Measurements from ENCODE around the gene CEP41. TPM values are rescaled to one million over a fixed set of nuclear protein-coding genes. Genes with fewer than 3 reads are reported as not detected.

Gene CEP41
- total RNA-seq, 1 donor from 2014 or later: 23.5 TPM

DNA sequence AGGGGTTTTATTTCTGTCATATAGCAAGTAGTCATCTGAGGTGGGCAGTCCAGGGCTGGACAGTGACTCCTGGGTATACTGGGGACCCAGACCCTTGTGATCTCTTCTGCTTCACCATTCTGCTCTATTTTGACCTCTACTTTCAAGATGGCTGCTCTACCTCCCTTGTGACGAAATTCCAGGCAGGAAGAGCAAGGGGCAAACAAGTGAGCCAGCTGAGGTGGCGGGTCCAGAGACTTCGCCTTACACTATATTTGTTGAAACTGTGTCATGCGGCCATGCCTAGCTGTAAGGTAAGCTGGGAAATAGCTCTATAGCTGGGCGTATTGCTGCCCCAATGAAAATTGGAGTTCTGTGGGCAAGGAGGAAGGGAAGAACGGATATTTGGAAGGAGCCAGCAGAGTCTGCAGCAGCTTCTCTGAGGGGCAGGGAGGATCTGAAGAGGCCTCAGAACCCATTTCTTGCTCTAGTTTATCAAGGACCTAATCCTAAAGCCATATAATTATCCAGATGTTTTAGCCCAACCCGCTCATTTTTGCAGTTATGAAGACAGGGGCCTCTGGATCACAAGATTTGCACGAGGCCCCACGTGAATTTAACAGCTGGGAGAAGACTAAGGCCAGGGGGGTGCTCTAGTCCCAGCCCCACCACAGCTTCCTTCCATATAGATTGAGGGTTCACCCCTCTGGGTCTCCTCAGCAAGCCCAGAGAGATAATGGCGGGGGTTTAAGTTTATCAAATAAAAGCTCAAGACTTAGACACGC is 68.2 kb downstream of the CEP41 start:
- DNase-seq (ENCODE audit: extremely low read depth, low read depth, low spot score): no peak

DNA sequence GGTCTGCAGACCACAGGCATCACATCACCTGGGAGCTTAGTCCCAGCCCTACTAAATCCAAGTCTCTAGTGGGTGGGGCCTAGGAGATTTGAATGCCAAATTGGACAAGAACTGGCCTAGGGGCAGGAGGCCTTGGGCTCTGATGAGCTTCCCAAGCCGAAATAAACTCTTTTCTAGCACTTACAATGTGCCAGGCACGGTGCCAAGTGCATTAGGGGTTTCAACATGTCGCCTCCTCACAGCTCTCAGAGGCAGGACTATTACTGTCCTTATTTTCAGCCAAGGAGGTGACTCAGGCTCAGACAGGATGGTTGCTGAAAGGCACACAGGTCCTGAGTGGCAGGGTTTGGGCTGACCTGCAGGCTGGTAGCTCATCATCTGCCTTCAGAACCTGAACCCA is 69.8 kb downstream of the CEP41 start:
- DNase-seq (ENCODE audit: extremely low read depth, low read depth, low spot score): no peak

DNA sequence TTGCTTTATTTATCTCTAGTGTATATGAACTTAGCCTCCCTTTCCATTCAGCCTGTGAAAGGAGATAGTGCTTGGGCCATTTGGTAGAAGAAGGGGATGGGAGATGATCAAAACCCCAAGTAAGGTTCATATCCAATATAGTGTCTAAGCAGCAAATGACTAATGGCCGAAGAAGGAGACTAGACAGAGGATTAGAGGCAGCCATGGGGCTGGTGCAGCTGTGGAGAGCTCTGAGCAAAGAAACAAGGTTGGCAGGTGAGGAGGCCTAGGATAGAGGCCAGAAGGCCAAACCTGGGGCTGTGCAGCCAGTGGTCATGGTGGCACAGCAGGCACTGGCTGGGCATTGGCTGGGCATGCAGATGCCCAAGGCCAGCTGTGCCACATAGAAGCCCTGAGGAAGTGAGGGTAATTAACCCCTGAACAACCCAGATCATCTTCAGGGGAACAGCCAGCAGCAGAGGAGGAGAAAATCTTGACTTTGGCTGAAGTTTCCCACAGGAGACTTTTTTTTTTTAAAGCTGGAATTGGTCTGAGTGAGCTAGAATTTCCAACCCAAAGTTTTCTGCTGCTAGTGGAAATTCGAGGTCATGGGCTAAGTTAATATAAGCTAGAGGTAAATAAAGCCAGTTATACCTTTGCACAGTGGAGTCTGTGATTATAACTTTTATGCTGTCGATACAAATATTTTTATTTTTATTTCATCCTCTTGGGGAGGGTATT is 70.8 kb downstream of the CEP41 start:
- no peak for DNase-seq (ENCODE audit: extremely low read depth, low read depth, low spot score)

DNA sequence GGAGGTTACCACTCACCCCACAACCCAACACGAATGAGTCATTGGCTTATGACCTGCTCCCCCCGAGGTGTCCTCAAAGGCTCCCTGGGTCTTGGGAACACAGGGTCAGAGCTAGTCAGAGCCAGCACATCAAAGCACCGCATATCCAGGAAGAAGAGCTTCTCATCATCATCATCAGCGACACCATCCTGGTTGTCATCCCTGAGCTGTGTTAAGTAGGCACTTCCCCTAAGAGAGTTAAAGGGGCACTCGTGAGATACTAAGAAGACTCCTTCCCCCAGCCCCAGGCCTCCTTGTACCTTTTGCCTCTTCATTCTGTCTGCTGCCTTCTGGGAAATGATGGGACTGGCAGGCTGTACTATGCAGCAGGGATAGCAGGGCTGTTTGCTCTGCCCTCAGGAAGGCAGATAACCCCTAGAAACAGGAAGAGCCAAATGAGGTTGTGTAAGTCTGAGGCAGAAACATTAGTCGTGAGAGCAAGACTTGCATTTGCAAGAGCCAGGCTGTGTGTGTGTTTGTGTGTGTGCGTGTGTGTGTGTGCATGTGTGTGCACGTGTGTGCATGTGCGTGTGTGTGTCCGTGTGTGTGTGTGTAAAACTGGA is 71.6 kb downstream of the CEP41 start:
- DNase-seq (ENCODE audit: extremely low read depth, low read depth, low spot score): no peak

DNA sequence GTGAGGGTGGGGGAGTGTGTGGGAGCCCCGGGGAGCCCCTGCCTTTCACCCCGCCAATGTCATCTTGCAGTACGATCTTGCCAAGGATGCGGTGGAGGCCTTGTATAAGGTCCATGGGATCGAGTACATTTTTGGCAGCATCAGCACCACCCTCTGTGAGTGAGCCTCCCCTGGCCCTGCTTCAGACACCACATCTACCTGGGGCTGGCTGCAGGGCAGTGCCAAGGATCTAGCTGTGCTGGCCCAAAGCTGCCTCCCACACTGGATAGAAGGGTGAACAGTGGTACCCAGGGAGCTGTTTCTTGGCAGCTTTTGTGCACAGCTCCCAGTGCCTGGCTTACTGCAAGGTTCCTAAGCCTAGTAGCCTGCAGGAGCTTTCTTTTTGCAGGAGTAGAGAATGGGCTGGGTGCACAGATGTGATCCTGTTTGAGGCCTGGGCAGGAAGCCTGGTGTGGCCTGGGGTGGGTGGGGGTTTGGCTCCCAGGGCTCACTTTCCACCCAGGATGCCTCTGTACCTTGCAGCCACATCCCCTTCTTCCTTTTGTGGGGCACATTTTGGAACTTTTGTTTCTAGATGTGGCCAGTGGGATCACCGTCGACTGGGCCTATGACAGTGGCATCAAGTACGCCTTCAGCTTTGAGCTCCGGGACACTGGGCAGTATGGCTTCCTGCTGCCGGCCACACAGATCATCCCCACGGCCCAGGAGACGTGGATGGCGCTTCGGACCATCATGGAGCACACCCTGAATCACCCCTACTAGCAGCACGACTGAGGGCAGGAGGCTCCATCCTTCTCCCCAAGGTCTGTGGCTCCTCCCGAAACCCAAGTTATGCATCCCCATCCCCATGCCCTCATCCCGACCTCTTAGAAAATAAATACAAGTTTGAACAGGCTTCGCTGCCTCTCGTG is 72.7 kb downstream of the CEP41 start:
- no peak for DNase-seq (ENCODE audit: extremely low read depth, low read depth, low spot score)

DNA sequence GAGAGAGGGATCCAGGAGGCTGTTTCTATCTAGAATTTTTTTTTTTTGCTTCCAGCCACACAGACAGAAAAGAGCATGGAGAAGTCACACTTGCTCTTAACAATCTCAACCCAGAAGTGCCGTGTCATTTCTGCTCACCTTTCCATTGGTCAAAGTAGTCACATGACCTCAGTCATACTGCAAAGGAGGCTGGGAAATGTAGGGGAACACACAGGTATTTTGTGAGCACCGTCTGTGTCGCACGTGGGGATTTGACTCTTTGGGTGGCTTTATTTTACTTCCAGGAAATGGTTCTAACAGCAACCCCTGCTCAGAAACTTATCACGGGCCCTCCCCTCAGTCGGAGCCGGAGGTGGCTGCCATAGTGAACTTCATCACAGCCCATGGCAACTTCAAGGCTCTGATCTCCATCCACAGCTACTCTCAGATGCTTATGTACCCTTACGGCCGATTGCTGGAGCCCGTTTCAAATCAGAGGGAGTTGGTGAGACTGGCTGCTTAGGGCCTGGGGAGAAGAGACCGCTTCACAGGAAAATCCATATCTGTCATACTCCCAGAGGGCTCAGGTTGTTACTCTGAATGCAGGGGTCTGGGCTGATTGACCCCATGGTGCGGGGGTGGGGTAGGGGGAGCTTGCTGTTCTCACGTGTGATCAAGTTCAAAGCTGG is 73.6 kb downstream of the CEP41 start:
- no peak for DNase-seq (ENCODE audit: extremely low read depth, low read depth, low spot score)

DNA sequence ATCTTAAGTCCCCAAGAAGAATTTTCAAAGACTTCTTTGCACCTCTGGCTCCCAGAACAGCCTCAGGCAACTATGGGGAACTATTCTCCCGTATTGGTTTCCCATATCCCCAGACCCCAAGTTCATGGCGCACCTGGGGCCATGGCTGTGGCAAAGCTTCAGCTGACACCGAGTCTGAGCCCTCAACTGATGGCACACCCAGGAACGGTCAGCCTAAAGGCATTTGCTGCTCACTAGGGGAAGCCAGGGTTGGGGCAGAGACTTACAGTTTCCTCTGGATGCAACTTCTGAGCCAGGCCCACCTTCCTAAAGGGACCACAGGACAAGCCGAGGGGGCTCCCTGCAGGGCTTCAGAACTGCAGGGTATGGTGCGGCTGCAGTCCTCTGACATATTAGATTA is 74.3 kb downstream of the CEP41 start:
- no peak for DNase-seq (ENCODE audit: extremely low read depth, low read depth, low spot score)

DNA sequence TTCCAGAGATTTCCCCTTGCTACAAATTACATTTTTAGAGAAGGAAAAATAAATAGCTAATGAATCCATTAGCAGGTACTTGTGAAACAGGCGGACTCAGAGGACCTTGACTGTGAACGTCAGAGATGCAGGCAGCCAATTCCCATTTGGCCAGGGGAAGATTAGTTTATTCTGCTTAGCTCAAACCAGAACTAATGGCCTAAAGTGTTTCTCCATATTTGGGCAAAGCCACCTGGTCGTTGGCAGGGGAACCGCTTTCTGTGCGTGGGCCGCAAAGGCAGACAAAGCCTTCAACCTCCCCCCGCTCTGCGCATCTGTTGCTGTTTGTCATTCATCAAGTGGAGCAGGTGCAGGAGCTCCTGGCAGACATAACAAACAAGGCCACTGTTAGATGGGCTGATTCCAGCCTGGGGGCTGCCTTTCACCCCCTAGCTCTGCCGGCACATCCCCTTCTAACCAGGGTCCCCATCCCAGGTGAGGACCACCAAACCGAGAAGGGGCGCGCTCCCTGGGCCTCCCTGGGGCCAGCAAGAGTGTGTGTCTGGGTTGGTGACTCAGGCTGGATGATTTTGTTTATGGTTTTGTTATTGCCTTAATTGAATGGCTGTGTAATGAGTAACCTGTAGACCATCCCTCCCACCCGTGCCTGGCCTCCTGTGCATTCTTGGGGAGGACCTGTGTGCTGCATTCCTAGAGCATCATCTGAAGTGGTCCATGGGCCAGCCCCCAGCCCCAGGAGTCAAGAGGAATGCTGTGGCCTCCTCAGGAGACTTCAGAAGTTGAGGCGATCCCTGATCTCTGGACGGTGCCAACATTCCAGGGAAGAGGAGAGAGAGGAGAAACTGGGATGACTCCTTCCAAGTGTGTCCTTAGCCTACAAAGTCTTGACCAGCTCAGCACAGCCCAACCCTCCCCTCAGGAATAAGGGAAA is 75.0 kb downstream of the CEP41 start:
- DNase-seq (ENCODE audit: extremely low read depth, low read depth, low spot score): no peak

DNA sequence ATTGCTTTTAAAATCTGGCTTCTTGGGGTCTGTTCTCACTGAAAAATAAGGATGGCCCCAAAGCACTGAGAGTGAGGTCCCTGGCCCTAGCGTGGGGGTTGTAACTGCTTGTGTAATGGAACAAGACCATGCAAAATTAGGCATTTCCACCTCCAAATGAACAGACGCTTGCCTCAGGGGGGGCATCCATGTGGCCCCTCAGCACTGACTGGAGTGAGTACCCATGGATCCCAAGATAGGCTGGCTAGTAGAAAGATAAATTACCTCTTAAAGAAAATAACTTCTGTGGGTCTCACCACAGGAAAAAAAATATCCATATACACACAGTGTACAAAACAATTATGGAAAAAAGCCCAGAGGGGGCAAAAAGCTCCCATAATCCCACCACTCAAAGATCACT is 75.7 kb downstream of the CEP41 start:
- DNase-seq (ENCODE audit: extremely low read depth, low read depth, low spot score): no peak

DNA sequence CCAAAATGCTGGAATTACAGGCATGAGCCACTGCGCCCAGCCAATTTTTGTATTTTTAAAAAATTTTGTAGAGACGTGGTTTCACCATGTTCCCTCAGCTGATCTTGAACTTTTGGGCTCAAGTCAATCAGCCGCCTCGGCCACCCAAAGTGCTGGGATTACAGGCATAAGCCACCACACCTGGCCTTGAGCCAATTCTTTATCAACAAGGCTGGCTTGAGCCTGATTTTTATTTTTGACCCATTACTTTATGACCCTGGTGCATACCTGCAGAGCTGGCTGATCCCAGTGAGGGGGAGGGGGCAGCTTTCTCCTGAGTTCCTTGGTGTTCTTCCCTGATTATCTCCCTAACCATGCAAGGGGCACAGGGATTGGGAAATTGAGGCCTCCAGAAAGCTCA is 76.4 kb downstream of the CEP41 start:
- no peak for DNase-seq (ENCODE audit: extremely low read depth, low read depth, low spot score)

DNA sequence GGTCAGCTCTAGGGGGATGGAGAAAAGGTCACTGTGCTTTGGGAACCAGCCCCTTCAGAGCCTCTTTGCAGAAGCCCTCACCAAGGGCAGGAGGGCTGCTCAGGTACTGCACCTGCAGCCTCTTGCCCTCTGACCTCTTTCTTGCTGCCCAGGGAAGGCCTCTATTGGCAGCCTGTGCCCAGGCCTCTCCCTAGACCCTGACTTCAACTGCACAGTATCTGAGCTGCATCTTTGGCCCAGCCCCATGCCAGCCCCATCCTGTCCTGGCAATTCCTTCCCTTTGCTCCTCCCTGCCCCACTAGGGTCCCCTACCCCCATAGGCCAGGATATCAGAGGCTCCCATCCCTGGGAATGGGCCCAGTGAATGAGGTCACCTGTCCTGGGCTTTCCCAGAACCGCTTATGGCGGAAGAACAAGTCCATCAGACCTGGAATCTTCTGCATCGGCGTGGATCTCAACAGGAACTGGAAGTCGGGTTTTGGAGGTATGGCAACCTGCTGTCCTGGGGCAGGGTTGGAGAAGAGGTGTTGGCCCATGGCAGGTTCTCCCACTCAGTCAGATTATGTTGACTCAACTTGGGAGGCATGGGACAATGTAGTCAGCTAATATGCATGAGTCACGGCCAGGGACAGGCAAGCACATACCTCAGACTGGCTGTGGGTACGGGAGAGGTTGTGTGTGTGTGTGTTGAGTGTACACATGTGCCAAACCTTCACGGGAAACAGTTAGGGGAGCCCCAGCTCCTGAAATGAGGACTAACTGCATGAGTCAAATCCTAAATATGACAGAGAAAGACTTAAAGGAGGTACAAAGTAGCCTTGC is 77.6 kb downstream of the CEP41 start:
- DNase-seq (ENCODE audit: extremely low read depth, low read depth, low spot score): no peak

DNA sequence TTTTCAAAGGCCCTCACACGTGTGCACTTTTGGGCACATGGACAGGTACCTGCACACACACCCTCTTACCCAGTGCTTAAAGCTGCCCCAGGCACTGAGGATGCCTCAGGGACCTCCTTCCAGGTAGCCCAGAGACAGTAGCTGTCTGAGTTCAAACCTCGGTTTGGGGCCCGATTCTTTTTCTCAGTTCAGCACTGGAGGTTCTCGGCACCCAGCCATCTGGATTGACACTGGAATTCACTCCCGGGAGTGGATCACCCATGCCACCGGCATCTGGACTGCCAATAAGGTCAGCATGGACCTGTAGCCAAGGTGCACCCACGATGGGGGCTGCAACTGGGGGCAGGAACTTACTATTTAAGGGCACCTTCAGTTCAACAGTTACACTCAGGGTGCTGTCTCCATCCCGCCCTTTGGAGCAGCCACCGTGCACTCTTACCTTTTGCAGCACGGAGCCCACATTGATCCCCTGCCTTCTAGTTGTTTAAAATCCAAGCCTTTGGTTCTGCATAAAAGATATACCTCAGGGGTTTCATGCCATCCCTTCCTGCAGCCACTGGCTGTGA is 78.5 kb downstream of the CEP41 start:
- no peak for DNase-seq (ENCODE audit: extremely low read depth, low read depth, low spot score)

DNA sequence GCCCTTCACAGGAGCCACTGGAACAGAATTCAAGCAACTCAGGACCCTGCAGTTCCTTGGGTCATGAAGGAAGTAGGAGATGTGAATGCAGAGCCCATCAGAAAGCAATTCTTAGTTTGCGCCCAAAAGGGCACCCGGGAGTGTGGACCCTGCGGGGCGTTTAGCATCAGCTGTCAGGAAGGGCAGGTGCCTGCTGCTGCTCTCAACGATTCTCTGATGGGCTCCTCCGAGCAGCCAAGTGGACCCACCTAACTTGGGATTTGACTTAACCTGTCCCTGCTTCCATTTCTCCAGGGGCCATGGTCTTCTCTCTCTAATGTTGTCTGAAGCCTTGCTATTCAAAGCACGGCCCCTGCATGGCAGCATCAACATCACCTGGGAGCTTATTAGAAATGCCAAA is 79.1 kb downstream of the CEP41 start:
- DNase-seq (ENCODE audit: extremely low read depth, low read depth, low spot score): no peak

DNA sequence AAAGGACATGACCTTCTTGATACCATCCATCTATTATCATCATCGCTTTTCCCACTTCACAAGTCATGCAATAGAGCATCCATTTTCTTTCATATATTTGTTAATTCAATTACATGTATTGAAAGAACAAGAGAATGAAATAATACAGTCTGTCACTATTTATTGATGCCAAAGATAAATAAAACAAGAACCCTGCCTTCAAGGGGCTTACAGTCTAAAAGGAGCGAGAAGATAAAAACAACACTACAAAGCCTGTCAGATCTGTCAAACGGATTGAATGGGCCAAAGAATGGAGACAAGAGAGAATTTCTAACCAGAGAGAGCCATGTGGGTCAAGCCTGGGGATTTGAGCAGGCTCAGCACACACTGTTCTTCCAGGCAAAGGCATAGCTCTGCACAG is 80.3 kb downstream of the CEP41 start:
- DNase-seq (ENCODE audit: extremely low read depth, low read depth, low spot score): no peak

DNA sequence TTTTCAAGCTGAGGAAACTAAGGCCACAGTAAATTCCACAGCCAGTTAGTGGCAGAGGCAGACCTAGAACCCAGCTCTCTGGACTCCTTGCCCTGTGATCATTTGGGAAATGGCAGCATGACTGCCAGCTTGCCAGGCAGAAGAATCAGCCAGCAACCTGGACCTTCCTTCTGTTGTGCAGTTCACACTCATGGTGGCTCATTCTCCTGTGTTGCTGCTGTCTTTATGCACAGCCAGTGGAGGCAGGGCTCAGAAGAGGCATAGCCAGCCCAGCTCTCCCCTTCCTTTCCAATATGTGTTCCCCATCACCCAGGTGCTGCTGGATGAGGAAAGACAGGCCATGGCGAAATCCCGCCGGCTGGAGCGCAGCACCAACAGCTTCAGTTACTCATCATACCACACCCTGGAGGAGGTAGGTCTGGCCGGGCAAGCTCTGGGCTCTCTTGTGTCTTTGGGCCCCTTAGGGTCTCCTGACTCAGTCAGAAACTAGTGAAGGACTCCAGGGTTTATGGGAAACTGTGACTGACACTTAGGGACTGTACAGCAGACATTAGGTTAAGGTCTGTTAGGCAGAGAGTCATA is 81.4 kb downstream of the CEP41 start:
- DNase-seq (ENCODE audit: extremely low read depth, low read depth, low spot score): no peak

DNA sequence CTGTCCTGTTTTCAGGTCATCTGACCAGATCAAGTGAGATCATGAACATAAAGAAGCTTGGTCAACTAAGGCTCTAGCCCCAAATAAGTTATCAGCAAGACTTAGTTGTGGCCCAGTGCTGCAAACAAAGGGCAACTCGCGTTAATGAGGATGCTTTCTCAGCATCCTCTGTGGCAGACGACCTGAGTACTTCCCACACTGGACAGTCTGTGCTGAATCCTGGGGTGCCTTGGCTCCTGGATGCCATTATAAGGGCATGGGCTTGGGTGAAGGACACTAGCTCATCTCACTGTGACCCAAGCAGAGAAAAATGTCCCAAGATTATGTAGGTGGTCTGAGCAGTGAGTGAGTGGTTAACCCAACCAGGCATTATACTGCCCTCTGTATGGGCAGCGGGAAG is 82.3 kb downstream of the CEP41 start:
- no peak for DNase-seq (ENCODE audit: extremely low read depth, low read depth, low spot score)

DNA sequence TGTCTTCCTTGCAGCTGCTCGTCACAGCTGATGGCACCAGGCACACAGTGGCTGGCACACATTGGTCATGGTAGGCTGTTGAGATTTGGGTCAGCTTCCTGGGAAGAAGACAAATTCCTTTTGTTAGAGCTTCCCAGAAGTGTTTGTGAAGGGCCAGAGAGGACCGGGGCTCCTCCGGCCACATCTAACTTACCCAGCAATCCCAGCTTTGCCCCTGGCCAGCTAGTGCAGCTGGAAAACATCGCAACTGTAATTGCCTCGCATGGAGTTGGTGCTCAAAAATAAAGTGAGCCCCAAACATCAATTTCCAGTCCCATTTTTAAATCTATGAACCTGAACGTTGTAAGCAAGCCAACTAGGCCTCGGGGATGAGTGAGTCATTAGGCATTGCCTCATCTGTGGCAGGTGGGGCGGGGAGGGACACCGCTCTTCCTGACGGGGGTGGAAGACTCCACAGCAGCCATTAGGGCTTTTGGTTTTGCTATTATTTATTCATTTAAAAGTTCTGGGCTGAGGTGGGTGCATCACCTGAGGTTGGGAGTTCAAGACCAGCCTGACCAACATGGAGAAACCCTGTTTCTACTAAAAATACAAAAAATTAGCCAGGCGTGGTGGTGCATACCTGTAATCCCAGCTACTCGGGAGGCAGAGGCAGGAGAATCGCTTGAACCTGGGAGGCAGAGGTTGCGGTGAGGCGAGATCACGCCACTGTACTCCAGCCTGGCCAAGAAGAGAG is 83.8 kb downstream of the CEP41 start:
- DNase-seq (ENCODE audit: extremely low read depth, low read depth, low spot score): no peak
